BJ (cell line): ENCODE results near the gene SMURF2. TPM values are rescaled to one million over a fixed set of nuclear protein-coding genes. Genes with fewer than 3 reads are reported as not detected.

ENCODE experiments used
- CTCF ChIA-PET: fragments of 350-600 bp; formaldehyde crosslinking; extraction: SDS; loops from one replicate; lab custom pipeline; 2021; ENCODE audit warnings: antibody characterized with exemption, inconsistent platforms; lab: Yijun Ruan, JAX
- POLR2A ChIA-PET: fragments of 300-600 bp; sonication (Branson Sonifier 250); formaldehyde crosslinking; extraction: SDS; loops from one replicate; lab custom pipeline; 2021; ENCODE audit warnings: antibody characterized with exemption; lab: Charles Lee
- DNase-seq: peaks from one replicate; pipeline ENCODE4 v3.0.0-alpha.2; 2011; ENCODE audit warnings: low read depth
- H3K27me3 ChIP-seq: 2 replicates; pipeline ENCODE4 v1.6.0; 2011; ENCODE audit warnings: low read length; ENCODE audit not compliant: control insufficient read depth, insufficient read depth
- H3K36me3 ChIP-seq: 2 replicates; pipeline ENCODE4 v1.5.1; 2011; ENCODE audit warnings: low read length; ENCODE audit not compliant: control insufficient read depth, insufficient read depth
- H3K4me3 ChIP-seq: 2 replicates; pipeline ENCODE4 v1.5.1; 2011; ENCODE audit warnings: low read depth, mild to moderate bottlenecking, control low read depth, low read length
- CTCF ChIP-seq: IDR thresholded peaks from 2 replicates; pipeline ENCODE4 v1.5.1; 2011; ENCODE audit warnings: low read depth, mild to moderate bottlenecking, control low read depth, inconsistent platforms, low read length, moderate library complexity; ENCODE audit not compliant: insufficient read depth
- polyA plus RNA-seq: library from polyadenylated mRNA; depleted of rRNA; stranded (reverse); fragments of >200 nt; gene quantifications from 2 replicates; pipeline ENCODE4 v1.2.3, GENCODE V29; 2011

Gene SMURF2
- polyA plus RNA-seq, 1 experiment = 18.8 TPM

GRCh38 chr17:64504769-64505339 is 157.3 kb downstream of the SMURF2 start:
- H3K27me3 ChIP-seq = no peaks in the 10 kb centered on the region
- TF ChIP-seq CTCF = no peak
- peak overlapping the region; percentile 99 for H3K4me3 ChIP-seq
- DNase-seq = no peak
- peaks cover 33% of the 10 kb centered on the region for H3K36me3 ChIP-seq
- POLR2A ChIA-PET = interaction anchor here (0.5 to 1.0 kb wide), 7 partner anchors 8 to 1464 kb away, joined by 3 to 8 read pairs (median 3); partner anchors contain the start of gene POLG2
- CTCF ChIA-PET = interaction anchor here (0.5 to 7.5 kb wide), 7 partner anchors 8 to 144 kb away, joined by 3 to 33 read pairs (median 5); partner anchors contain the start of gene POLG2

GRCh38 chr17:64503821-64504768 is 158.0 kb downstream of the SMURF2 start:
- peak overlapping the region; percentile 99 for H3K4me3 ChIP-seq
- no peak for DNase-seq
- H3K27me3 ChIP-seq = no peaks in the 10 kb centered on the region
- POLR2A ChIA-PET = interaction anchor here (0.6 kb wide), 1 partner anchor 288 kb away, joined by 3 read pairs; no protein-coding TSS in a partner anchor
- CTCF ChIA-PET = interaction anchor here (0.7 to 7.5 kb wide), 4 partner anchors 12 to 638 kb away, joined by 3 to 33 read pairs (median 12); no protein-coding TSS in a partner anchor
- TF ChIP-seq CTCF = no peak
- H3K36me3 ChIP-seq = peaks cover 34% of the 10 kb centered on the region

- ChIA-PET POLR2A (no interaction called here), CTCF (interaction anchor here (0.7 to 7.5 kb wide), 3 partner anchors 12 to 637 kb away, joined by 3 to 33 read pairs (median 4); no protein-coding TSS in a partner anchor)
- H3K4me3 ChIP-seq = no peak overlapping the region
- TF ChIP-seq CTCF = no peak
- no peaks in the 10 kb centered on the region for H3K27me3 ChIP-seq
- H3K36me3 ChIP-seq = peaks cover 34% of the 10 kb centered on the region
- DNase-seq = no peak
These were observed 158.8 kb downstream of the SMURF2 start for GRCh38 chr17:64503341-64503740.

GRCh38 chr17:64502809-64503208 is 159.3 kb downstream of the SMURF2 start:
- Histone ChIP-seq H3K27me3 (no peaks in the 10 kb centered on the region), H3K4me3 (no peak overlapping the region), H3K36me3 (peaks cover 35% of the 10 kb centered on the region)
- ChIA-PET POLR2A (no interaction called here), CTCF (interaction anchor here (1.3 to 7.5 kb wide), 2 partner anchors 11 to 83 kb away, joined by 4 to 33 read pairs; no protein-coding TSS in a partner anchor)
- TF ChIP-seq CTCF = no peak
- DNase-seq = no peak
